NCI-H1417 treated with DMSO at 0.1 percent for 48 hours (cell line): ENCODE measurements around the gene FGF1.

Experiments used
- DNase-seq: peaks from one replicate; lab custom pipeline; 2025; lab: John Stamatoyannopoulos, UW

FGF1 gene

DNA sequence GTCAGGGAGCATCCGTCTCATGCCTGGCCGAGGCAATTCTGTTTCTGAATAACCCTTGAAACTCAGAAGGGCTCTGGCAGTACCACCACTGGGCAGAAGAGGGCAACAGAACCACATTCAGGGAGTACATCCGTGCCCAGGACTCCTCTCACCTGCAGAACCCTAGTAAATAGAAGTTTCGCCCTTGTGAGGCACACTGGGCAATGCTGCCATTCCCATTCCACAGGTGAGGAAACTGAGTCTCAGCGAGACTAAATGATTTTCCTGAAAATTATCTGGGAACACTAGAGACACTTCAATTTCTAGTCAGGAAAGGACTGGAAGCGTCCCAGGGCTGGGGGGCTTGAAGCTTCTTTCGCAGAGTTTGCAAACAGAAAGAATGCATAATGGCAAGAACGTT, 74.7 kb downstream of the FGF1 start:
- DNase-seq, result peak; percentile 3

DNA sequence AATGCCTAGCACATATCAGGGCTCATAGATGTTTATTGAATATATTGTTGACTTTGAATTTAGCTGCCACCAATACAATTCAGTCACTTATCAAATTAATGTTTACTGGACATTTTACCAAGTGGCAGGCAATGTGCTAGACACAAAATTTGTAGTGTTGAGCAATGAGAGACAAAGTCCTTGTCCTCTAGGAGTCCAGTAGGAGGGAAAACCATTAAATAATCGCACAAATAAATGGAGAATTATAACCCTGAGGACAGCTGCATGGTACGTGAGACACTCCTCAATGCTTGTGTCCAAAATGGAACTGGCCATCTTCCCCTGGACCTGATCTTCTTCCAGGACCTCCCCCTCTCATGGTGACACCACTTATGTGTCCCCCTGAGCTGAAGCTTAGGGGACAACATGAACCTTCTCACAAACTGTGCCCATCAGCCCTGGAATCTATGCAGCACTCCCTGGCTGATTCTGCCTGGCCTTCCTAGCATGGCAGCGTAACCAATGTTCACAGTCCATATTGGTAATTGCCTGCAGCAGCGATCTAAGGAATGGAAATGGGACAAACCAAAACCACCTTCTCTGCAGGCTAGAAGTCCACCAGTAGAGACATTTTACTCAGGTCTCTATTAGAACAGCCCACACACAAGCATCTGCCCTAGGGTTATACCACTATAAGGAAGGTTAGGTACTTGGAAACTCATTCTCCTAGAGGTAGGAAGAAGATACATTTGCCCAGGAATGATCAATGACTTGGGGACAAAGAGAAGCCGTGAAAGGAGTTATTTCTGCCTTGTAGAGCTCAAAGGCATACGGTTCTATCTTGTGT, 75.5 kb downstream of the FGF1 start:
- no peak for DNase-seq

DNA sequence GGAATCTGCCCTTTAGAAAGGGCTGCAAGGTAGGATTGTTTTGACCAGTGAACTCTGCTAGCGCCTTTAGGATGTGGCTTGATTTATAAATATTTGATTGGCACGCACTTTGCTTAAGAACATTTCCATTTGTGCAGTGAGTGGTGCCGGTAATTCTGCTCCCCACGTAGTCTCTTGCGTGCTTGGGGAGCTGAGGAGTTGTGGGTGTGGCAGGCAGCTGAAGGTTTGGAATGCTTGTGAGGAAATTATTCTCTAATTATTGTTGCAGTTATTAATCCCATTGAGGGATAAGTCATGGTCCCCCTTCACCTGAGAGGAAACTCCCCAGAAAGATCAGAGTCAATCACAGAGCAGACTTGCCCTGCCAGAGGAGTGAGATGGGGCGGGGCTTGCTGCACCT, 76.7 kb downstream of the FGF1 start:
- no peak for DNase-seq

DNA sequence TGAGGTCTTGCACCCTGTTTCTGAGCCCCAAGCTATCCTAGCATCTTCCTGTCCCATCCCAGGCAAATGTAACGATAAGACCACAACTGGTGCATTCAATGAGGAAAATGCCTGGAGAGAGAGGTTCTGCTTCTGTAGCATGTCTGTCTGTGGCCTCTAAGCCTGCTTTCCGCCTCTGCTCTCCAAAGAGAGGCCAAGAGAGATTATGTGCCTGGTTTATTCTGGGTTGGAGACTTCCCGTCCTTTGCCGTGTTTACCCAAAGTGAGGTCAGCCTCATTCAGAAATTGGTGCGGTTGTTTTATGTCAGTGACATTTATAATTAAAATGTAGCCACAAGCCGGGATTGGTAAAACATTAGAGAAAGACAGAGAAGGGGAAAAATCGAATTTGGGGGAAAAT, 77.8 kb downstream of the FGF1 start:
- DNase-seq, result no peak

DNA sequence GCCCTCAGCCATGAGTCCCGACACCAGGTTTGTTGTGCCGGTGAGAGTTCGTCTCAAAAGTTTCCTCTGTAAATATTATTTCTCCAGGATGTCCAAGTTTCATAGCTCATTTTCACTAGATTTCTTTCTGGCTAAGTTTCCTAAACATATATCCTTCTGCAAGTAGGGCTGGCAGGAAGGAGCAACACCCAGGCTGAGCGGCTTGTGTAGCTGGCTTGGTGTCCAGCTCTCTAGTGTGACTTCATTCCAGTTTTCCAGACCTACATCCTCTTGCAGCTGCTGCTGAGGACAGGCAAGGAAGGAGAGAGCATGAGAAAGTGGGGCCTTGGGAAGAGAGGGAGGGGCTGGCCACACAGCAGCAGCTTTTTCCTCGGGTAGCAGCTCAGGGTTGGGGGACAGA, 80.3 kb downstream of the FGF1 start:
- DNase-seq, result no peak

DNA sequence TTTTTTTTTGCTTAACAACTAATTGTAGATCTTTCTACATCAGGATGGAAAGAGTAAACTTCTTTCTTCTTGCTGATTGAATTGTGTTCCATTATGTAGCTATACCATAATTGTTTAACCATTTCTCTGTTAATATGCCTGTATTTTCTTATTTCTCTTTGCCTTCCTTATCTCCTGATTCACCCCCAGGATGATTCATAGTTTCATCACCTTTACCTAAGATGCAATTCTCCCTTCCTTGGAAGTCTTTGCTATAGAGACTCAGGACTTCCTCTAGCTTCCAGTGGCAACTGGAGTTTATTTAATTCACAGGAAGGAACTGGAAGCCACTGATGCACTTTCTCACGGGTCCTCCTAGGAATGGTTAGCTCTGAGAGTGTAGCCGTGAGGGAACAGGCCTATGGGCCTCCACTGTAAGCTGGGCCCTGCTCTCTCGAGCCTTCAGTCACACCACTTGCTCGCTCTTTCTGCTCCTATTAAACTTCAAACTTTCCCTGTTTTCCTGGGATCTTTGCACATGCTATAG, 83.1 kb downstream of the FGF1 start:
- DNase-seq, result no peak

DNA sequence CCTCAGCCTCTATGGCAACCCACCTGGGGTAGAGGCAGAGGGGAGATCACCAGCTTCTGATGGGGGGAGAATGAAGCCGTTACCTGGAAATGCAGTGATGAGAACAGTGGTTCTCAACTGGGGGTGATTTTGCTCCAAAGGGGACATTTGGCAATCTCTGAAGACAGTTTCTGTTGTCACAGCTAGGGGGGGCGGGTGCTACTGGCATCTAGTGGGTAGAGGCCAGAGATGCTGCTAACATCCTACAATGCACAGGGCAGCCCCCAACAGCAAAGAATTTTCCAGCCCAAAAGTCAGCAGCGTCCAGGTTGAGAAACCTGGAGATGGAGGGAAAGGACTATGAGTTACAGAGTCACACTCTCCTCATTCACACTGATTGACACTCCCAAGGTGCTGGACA, 84.5 kb downstream of the FGF1 start:
- DNase-seq, result no peak

DNA sequence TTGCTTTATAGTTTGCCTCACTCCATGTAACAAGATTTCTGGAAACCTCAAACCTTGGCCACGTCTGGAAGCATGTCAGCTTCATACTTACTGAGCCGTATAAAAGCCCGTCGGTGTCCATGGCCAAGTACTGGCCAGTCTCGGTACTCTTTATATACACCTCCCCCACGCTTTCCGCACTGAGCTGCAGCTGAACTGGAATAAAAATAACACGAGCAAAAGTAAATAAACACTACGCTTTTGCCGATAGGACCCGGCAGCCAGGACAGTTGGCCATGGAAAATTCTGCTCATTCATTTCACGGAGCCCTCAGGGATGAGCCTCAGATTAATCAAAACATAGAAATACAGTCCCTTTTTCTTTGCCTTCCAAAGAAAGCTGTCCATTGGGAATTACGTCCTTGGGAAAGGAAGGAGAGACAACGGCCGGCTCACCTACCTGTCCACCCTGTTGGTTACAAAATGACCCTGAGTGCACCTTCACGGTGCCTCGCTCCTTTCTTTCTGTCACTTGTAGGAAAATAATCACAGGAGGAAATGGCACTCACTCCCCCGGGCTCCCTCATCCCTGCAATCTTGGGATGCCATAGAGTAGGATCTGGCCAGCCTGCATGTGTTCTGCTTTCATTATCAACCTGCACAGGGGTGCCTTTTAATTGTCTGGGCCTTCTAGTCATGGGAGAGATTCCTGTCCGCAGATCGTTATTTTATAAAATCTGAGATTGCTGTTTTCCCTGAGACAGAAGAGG, 85.1 kb downstream of the FGF1 start:
- no peak for DNase-seq

DNA sequence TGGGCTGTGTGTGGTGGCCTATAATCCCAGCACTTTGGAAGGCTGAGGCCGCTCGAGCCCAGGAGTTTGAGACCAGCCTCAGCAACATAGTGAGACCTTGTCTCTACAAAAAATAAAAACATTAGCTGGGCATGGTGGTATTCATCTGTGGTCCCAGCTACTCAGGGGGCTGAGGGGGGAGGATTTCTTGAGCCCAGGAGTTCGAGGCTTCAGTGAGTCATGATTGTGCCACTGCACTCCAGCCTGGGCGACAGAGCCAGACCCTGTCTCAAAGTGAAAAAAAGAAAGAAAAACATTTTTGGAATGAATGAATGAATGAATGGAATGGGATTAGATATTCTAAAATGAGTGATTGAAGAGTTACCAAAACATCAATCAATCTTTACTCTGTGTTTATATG, 85.8 kb downstream of the FGF1 start:
- DNase-seq, result no peak

DNA sequence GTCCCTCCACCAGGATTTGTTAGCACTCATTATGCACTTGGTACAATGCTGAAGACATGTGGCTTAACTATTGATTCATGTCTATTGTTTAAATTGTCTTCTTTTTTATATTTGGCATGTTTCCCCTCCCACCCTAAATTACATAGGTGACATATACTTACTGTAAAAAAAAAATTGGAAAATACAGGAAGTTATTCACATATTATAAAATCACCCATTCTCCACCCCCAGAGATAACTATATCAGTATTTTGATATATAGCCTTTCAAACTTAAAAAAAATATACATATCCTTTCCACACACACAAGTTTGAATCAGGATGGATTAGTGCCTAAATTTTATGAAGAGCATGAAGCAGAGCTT, 87.6 kb downstream of the FGF1 start:
- DNase-seq, result no peak

DNA sequence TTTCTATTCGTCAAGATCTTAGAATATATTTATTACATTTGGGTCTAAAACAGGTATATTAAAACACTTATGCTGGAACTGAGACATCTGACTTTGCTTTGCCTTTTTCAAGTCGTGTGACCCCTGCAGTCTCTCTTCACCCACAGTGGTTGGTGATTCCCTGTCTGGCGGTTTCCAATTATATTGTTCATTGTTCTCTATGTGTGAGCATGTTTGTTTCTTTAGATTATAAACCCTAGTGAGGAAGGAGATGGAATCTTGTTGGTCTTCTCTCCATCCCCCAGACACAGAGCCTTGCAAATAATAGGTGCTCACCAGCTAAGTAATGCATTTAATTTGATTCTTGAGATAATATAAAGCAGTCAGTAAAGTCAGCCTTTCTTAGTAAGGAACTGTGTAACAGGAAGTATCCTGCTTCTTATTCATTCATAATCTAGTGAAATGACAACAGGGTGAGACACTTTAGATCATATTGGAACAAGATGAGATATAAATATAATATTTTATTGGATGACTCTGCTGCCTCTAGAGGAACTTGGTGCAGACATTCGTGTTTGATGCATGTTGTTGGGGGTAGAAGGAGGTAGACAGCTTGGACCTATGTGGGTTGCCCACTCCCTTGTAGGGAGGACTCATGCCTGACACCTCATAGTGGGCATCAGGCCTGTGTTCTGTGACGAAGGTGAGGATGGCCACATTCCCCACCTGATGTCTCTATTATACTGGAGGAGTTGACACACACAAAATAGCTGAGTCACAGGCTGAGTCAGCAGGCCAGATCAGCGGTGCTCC, 88.1 kb downstream of the FGF1 start:
- DNase-seq, result no peak

DNA sequence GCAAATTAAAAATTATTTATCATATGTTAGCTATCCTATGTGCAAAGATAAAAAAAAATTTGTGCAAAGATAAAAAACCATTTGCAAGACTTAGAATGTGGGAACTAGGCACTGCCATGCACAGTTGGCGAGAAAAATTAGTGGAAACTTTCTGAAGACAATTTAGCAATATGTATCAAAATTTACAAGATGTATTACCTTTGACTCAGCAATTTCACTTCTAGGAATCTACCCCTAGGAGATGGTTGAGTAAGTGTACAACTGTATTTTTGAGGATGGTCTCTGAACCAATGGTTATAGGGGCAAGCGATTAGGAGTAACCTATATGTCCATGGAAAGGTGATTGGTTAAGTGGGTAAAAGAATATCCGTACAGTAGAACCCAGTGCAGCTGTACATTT, 88.9 kb downstream of the FGF1 start:
- DNase-seq, result no peak

DNA sequence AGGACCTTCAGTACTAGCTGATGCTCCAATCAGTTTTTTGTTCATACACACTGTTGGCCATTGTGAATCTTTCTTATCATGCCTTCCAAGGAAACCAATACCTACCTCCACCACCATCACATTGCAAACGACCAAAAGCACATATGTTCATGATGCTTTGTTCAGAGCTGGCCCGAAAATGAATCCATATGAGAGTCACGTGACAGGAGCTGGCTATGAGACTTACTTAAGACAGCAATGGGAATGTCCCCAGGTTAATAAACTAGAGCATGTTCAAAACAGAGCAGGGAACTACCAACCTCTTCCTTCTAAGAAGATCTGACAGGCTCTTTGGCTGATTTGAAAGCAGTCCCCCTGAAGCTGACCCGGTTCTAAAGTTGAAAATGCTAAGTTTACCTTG, 93.5 kb downstream of the FGF1 start:
- no peak for DNase-seq

DNA sequence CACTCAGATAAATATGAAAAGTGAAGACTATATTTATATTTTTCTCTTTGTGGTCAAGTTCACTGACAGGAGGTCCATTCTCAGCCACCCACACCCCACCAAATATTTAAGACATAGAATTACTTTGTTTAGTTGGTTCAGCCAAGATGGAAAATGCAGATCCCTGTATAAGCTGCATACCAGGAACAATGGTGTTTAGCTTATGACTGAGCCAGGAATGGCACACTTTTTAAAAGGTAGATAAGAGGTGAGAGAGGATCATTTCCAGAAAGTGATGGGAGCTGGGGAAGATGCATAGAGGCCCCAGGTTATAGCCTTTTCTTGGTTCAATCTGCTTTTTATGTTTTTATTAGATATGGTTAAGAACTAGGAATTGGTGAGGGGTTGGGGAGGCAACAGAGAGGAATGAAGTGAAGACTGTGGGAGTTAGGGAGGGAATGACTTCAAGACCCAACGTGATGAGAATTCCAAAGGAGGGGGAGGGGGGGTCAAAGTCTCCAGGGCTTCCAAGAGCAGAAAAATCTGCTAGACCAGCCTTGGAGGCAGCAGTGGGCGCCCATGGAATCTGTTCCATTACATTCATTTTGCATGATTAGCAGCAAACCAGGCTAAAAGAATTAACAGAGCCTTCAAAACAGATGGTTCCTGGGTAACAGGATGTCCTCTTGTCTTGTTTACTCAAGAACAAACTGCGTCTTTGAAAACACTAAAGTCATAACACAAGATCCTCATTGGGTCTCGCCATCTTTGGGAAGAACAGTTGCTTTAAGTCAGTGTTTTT, 95.2 kb downstream of the FGF1 start:
- no peak for DNase-seq

DNA sequence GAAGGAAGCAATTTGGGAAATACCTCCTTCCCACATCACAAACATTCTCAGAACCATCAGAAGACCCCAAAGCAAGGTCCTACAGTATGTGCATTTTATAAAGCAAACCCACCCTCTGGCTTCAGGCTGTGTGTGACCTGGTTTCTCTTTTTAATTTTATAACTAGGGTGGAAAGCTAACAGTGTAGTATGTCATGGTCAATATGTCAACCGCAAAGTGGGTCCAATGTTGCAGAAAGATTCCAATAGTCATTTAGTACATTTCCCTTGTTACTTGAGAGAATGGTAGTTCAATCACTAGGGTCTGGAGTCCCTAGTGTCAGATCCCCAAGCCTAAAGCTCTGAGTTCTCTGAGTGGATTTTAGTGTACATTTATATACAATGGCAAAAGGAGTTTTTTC, 96.2 kb downstream of the FGF1 start:
- no peak for DNase-seq

DNA sequence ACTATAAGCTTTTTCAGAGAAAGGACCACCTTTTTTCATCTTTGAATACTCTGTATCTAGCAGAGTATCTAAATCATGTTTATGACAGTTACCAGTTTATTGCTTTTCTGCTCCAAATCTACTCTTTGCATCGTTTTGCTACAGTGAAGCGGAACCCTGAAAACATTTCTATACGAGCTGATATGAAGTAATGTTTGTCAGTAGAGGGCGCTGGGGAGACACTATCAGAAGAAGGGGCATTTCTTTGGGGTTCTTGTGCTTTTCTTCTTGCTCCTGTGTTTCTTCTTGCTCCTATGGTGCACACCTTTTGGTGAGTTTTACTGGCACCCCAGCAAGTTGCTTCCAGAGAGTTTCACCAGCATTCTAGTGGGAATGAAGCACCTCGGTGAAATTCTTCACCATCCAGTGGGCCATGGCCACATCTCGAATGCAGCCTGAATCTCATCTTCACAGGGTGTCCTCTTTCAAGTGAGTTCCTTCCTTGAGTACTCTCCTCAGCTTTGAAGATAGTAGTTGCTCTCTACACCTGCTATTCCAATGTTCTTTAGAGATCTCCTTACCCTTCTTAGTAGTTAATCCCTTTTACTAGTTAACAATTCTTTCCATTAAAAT, 98.4 kb downstream of the FGF1 start:
- DNase-seq, result no peak

DNA sequence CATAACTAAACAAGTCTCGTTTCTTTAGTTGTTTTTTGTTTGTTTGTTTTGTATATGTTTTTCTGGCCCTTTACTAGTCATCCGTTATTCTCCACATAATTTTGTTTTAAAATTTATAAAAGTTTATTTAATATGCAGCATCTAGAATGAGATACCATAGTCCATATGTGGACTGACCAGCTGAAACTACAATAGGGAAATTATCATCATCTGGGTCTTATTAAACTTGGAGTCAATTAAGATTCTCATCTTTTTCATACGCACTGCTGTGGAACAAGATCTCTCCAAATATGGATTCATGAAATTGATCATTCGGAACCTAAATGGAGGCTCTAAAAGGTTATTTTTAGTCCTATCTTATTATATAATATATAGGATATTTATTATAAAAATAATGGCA, 99.3 kb downstream of the FGF1 start:
- no peak for DNase-seq

DNA sequence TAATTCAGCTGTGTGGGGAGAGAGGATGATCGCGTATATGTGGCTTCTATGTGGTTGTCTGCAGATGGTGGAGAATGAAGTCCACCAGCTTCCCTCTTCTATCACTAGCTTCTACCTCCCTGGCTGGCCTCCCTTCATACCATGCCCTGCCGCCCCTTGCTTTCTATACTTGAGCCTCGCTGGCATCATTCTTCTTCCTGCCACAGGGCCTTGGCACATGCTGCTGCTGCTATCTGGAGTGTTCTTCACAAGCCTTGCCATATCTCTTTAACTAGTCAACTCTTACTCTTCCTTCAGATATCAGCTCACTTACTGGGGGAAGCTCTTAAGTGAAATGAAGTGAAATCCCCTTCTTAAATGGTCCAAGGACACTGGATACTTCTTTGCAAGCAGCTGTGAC, 100.4 kb downstream of the FGF1 start:
- DNase-seq, result no peak

DNA sequence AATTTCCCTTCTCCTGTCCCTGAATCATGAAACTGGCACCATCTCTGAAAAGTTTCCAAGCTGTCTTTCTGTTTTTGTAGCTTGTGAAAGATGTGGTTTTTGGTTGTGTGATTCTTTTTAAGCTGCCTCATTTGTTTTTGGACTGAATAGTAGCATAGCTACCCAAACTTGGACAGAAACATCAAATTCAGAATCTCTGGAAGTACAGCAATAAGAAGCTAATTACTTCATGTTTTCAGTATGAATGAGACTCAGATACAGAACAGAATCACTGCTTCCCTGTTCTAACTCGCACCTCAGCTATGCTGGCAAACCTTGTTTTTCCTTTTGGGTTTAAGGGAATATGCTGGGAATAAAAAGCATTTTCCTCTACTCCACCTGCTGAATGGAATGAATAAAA, 101.0 kb downstream of the FGF1 start:
- DNase-seq, result no peak

DNA sequence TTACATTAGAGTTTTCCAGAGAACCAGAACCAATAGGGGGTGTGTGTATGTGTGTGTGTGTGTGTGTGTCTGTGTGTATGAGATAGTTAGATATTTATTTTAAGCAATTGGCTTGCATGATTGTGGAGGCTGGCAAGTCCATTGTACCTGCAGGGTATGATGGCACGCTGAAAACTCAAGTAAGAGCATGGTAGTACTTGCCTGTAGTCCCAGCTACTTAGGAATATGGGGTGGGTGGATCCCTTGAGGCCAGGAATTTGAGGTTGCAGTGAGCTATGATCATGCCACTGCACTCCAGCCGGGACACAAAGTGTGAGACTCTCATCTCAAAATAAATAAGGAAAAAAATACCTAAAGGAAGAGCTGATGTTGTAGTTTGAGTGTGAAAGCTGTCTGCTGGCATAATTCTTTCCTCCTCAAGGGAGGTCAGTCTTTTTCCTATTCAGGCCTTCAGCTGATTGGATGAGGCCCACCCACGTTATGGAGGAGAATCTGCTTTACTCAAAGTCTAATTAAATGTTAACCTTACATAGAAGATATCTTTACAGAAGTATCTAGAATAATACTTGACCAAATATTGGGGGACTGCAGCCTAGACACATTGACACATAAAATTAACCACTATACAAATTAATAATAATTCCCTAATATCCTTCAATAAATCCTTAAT, 107.6 kb downstream of the FGF1 start:
- no peak for DNase-seq

DNA sequence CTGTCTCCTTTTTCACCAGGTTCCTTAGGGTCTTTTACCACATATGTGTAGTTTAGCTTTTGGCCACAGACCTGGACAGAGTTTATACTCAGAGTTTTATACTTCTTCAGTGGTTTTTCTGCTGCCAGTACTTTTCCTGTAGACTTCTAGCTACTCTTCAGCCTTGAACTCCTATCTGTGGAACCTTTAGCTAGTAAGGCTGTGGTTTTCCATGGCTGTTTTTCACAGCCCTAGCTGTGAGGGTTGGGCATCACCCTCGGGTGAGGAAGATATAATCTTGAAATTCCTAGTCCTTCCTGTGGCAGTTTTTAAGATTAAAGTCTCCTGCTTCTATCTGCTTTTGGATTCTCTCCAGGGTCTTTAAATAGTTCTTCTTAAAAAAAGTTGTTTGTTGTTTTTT, 109.1 kb downstream of the FGF1 start:
- DNase-seq, result no peak
